ENCODE measurements around the gene PDGFA.

- TF ChIP-seq, protein P1, sequence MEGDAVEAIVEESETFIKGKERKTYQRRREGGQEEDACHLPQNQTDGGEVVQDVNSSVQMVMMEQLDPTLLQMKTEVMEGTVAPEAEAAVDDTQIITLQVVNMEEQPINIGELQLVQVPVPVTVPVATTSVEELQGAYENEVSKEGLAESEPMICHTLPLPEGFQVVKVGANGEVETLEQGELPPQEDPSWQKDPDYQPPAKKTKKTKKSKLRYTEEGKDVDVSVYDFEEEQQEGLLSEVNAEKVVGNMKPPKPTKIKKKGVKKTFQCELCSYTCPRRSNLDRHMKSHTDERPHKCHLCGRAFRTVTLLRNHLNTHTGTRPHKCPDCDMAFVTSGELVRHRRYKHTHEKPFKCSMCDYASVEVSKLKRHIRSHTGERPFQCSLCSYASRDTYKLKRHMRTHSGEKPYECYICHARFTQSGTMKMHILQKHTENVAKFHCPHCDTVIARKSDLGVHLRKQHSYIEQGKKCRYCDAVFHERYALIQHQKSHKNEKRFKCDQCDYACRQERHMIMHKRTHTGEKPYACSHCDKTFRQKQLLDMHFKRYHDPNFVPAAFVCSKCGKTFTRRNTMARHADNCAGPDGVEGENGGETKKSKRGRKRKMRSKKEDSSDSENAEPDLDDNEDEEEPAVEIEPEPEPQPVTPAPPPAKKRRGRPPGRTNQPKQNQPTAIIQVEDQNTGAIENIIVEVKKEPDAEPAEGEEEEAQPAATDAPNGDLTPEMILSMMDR (IDR thresholded peaks at IDR 0.05 in 4 of 5, conservative IDR thresholded peaks at IDR 0.05 in 1 of 5) = no peak
- no peak for TF ChIP-seq POLR2A (IDR thresholded peaks at IDR 0.05)
Observed at GRCh38 chr7:516216-516605, 3.4 kb downstream of the PDGFA start.
